ENCODE measurements around the gene CYP46A1.

GRCh38 chr14:99728231-99728920 lies 44.3 kb downstream of the CYP46A1 start:
- TF ChIP-seq POLR2A (IDR thresholded peaks at IDR 0.05) (no peak), CTCF (IDR thresholded peaks at IDR 0.05) (no peak)
